IPS-NIHi7 (cell line): ENCODE data around the gene RNF144A.

Source experiments
- DNase-seq: peaks from one replicate; pipeline ENCODE4 v3.0.0; 2012; ENCODE audit warnings: mixed read lengths; ENCODE audit errors: extremely low spot score

Gene RNF144A

GRCh38 chr2:6908291-6908690 lies 8.9 kb upstream of the RNF144A start:
- DNase-seq, result no peak

DNA sequence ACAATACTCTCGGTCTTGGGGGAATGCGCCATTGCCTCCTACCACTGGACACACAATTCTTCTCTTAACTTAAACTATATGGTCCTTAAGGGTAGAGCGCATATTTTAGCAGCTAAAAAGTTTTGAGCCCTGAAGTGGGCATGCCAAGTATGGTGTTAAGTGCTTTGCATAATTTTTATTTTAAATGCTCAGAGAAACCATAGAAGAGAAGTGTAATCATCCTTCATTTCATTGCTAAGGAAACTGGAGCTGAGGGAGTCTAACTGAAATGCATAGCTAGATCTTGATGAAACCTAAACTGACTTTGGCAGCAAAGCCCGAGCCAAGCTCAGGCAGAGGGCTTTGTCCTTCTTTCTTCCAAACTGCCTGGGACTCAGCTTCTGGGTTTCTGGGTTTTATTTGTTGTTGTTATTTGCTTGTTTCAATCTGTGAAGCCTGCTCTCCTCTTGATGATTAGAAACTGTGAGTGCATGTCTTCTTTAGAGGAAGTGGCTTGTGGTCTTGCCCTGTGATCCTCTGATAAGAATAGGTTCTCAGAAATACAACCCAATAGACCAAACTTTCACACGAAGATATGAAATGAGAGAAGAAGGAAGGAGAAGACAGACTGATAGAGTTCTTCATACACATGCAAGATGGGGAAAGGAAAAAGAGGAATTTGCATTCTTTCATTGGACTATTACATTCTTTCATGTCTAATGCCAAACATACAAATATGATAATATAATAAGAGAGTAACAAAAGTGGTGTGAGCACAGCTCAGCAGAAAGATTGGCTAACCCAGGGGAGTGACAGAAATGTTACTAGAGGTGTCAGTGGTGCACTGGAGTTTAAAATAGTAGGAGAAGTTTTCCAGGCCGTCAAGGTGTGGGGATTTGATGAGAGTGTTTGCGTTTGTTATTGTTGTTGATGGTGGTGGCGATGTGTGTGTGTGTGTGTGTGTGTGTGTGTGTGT lies 7.5 kb upstream of the RNF144A start:
- DNase-seq, result no peak

DNA sequence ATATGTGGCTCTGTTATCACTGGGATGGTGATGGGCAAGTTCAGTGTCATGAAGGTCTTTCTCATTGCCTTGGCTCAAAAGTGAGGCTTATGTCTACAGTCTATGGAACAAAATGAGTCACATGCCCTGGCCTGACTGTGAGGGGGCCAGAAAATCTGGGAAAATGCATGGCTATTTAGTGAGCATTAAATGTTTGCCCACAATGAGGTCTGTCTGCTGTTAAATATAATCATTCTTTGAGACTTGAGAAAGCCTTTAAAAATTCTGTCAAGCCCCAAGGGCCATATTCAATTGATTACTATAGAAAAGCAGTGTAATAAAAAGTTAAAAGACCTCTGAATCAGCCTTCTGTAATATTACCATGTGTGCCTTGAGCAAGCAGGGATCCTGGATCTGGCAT lies 5.5 kb upstream of the RNF144A start:
- DNase-seq, result no peak

DNA sequence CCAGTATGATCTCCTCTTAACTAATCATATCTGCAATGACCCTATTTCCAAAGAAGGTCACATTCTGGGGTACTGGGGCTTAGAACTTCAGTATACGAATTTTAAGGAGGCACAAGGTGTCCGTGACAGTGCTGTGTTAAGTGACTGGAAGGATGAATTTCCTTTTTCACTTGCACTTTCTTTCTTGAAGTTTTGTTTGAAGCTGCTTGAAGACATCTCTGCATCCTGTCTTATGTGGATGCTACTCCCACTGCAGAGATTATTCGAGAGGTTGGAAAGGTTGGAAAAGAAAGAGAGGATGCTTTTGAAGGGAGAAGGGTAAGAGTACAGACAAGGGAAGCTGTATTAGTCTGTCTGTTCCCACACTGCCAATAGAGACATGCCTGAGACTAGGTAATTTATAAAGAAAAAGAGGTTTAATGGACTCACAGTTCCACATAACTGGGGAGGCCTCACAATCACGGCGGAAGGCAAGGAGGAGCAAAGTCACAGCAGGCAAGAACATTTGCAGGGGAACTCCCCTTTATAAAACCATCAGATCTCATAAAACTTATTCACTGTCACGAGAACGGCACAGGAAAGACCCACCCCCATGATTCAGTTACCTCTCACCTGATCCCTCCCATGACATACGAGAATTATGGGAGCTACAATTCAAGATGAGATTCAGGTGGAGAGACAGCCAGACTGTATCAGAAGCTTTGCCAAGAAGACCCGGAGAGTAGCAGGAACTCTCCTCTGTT lies 3.6 kb upstream of the RNF144A start:
- no peak for DNase-seq

DNA sequence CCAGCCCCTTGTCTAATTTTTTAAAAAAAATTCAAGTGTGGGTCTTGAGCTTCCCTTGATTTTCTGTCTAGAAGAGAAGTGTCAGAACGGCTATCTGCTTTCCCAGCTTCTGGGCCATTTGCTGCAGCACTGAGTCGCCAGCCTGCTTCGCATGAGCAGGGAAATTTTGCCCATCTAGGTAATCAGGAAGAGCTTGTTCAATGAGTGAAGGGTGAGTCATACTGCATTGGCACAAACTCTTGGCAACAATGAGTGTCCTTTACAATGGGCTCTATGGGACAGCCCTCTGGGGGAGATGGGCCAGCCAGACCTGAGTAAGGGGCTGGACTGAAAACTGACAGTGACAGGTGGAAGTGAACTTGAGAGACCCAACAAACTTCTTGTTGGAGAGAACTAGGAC lies 2.4 kb upstream of the RNF144A start:
- no peak for DNase-seq

GRCh38 chr2:6915399-6915798 lies 1.8 kb upstream of the RNF144A start:
- DNase-seq, result no peak

- no peak for DNase-seq
Measured at GRCh38 chr2:6916224-6916623, 988 bp upstream of the RNF144A start.

DNA sequence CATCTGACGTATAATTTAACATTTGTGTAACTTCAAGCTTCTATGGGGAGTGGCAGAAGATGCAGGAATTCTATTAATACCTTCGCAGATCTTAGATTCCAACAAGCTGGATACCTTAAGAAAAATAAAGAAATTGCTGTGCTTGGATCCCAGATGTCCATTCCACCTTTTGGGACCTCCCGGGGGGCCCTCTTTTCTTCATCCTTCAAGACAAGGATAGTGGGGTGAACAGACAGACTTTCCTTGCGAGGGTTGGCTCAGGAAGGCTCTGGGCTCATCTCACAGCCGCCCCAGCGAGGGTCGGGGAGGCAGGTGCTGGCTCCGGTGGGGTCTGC lies 509 bp upstream of the RNF144A start:
- DNase-seq, result no peak

GRCh38 chr2:6917761-6918421 lies 679 bp downstream of the RNF144A start:
- DNase-seq, result no peak

DNA sequence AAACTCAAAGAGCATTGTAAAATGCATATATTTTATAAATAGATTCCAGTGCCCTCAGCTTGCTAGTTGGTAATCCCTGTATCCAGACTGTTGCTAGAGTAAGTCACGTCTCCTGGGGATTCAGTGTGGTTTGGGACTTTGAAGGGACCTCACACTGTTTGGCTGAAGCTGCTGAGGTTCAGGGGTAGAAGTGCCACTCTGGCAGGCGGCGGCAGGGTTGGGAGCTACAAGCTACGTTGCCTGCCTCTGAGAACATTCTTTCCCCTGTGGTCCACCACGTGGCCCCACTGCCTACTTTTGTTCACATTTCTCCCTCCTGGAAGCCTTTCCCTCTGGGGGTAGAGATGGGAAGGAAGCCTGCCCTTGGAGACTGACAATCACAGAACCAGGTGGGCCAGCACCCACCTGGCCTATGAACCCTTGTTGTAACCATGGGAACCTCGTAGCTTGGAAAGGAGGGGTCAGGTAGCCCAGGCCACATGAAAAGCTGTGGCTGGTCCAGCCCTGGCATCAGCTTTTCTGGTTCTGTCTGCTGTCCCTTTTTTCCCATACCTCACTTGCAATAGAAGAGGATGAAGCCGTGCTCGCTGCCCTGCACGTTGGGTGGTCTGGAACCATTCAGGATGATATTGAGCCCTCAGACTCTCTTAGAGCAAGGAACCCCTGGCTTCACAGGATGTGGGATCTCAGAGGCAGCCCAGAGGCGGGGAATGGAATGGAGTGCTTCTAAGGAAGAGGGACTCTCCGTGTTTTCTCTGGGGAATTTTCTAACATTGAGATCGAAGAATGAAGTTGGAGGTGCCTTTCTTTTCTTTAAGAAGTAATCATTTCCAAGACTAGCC lies 2.9 kb downstream of the RNF144A start:
- DNase-seq, result no peak

DNA sequence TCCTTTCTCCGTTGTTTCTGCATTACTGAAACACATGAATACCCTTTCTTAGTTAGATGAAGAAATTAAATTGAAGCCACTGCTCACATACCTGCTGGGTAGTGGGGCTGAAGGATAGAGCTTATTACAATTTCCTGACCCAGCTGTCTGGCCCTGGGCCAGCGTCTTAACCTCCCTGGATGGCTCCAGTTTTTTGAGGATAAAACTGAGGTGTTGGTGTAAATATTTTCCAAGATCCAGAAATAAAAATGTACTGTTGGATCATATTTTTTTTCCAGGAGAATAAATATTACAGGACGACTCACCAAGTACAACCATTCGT lies 3.5 kb downstream of the RNF144A start:
- DNase-seq, result no peak

DNA sequence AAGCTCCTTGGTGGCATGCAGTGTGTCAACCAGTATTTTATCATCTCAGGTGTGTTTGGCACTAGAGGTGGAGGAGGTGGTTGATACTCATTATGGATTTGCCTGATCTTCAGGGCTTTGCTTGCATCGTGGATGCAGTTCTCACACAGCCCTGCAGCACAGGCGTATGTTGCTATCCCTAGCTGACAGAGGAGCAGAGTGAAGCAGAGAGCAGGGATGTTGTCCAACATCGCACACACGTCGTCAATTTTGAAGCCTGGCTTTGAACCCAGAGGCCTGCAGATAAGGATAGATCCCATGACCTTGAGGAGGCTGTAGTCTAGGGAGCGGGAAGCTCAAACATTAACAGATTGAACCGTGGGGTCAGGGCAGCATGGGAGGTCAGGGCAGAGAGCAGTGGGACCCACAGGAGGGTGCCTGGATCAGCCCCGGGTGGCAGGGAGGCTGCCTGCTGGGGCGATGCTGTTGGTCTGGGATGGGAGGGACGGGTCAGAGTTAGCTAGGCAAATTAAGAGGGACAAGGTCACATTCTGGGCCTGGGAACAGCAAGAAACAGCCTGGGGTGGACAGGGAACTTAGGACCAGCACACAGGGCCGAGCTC lies 4.2 kb downstream of the RNF144A start:
- DNase-seq, result no peak

- DNase-seq, result no peak
Measured at GRCh38 chr2:6922201-6922656, 5.0 kb downstream of the RNF144A start.

DNA sequence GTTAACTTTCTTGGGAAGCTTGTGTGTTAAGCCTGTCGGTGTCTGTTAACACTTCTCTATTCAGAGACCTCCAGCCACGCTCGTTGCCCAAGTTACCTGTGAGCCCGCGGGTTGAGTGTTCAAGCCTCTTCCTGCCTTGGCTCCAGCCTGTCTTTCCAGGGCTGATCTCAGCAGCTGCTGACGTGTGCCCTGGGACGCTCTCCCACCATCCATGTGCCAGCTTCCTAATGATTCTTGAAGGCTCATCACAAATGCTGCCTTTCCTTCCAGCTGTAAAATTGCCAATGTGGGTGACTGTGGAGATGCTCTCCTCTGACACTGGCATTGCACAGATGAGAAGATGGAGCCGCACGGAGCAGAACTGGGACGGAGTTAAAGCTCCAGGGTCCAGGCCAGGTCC lies 6.1 kb downstream of the RNF144A start:
- no peak for DNase-seq

- DNase-seq, result no peak
Measured at GRCh38 chr2:6924101-6924923, 7.1 kb downstream of the RNF144A start.

DNA sequence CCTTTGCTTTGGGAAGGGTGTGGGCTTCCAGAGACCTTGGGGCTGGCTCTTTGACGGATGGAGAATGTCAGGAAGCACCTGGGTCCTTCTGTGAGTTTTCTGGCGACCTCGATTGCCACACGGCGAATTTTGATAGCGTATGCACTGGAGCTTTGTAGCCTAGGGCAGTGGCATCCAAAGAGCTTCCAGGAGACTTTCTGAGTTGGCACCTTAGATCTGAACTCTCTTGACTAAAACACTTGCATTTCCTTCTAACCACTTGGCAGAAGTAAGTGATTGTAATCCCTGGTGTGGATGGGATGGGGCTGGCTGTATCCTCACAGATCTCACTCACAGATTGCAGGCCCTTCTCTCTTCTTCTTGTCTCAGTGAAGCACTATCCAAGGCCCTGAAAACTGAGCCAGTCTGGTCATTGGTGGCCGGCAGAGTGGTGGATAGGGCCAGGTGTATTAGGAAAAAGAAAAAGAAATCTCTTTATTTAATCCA lies 7.8 kb downstream of the RNF144A start:
- DNase-seq, result no peak

- DNase-seq, result no peak
Measured at GRCh38 chr2:6926071-6926732, 9.0 kb downstream of the RNF144A start.

DNA sequence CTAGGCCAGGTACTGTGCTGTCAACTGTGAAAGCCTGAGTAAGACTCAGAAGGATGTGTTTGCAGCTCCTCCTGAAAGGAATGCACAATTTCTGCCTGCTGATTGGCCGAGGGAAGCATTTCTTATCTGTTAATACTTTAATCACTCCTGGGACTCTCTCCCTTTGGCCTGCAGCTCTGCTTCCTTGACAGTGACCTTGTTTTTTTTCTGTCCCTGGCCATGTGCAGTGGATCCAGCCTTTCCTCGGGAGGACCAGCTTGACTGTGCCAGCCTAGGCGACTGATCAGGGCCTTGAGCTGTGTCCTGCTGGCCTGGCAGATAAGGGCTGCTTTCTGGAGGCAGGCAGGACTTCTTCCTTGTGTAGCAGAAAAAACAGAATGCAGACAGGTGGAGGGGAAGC lies 10.0 kb downstream of the RNF144A start:
- DNase-seq, result no peak

- no peak for DNase-seq
Measured at GRCh38 chr2:6927753-6928152, 10.5 kb downstream of the RNF144A start.

DNA sequence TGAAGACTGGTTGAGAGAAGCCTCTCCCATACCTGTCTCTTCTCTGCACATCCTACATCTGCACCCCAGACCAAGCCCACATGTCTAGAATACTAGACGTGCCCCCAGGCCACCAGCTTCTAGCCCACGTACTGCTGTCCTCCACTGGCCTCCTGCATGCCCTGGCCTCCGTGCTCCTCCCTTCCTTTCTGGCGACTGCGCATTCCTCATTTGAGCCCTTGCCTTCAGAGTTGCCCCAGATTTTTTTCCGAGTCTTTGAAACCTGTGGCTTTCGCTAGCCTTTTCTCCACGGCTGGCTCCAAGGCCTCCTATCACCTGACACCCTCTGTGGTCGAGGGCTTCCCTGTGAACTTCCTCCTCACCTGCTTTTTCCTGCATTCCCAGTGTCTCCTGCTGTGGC lies 11.2 kb downstream of the RNF144A start:
- no peak for DNase-seq
